Colonic mucosa (tissue), 4 donors: ENCODE results near the gene TMEM176B. TPM values are rescaled to one million over a fixed set of nuclear protein-coding genes. Genes with fewer than 3 reads are reported as not detected.

ENCODE experiments used
- DNase-seq: peaks from one replicate; pipeline ENCODE4 v3.0.0-alpha.2; 2020
- H3K27ac ChIP-seq: fragments of 200-600 bp; one replicate; pipeline ENCODE4 v1.8.0; 2021
- H3K27me3 ChIP-seq: fragments of 200-600 bp; one replicate; pipeline ENCODE4 v1.8.0; 2021
- H3K36me3 ChIP-seq: fragments of 200-600 bp; one replicate; pipeline ENCODE4 v1.8.0; 2021
- H3K4me1 ChIP-seq: fragments of 200-600 bp; one replicate; pipeline ENCODE4 v1.8.0; 2021; ENCODE audit warnings: mild to moderate bottlenecking
- H3K4me3 ChIP-seq: fragments of 200-600 bp; one replicate; pipeline ENCODE4 v1.8.0; 2021
- H3K9ac ChIP-seq, 2 donors: one replicate each; pipeline ENCODE4 v1.7.0; 2013; ENCODE audit warnings: control low read depth in 2 of 2, low read depth in 2 of 2, low read length in 2 of 2
- H3K9me3 ChIP-seq: fragments of 200-600 bp; one replicate; pipeline ENCODE4 v1.8.0; 2021
- intact Hi-C: fragments of 100-400 bp; cut with DNase I; formaldehyde crosslinking; loops from one replicate; pipeline ENCODE4 v1.14.1; 2022
- total RNA-seq, 2 donors: library from RNA; stranded (reverse); fragmentation: NEBNext Ultra II Directional in 1 of 2; extraction: Animal tissue kit (Norgen Biotek cat#: 25700) in 1 of 2; gene quantifications; one replicate each; pipeline ENCODE4 v1.2.1, GENCODE V29; 2021
- TF ChIP-seq, protein P1 (sequence below): fragments of 200-600 bp; IDR thresholded peaks from one replicate; pipeline ENCODE4 v1.8.0; 2022; ENCODE audit warnings: antibody characterized with exemption, mild to moderate bottlenecking
- donor health status: healthy.
- donor health status: DM: no; HTN: no; CAD: no.
- donor health status: DM: no; HTN: no; CAD: no.

TMEM176B gene
- total RNA-seq, 2 donors from 2014 or later: 154 to 256 TPM

- H3K9me3 ChIP-seq: no peaks in the 10 kb centered on the region
- TF ChIP-seq, protein P1, sequence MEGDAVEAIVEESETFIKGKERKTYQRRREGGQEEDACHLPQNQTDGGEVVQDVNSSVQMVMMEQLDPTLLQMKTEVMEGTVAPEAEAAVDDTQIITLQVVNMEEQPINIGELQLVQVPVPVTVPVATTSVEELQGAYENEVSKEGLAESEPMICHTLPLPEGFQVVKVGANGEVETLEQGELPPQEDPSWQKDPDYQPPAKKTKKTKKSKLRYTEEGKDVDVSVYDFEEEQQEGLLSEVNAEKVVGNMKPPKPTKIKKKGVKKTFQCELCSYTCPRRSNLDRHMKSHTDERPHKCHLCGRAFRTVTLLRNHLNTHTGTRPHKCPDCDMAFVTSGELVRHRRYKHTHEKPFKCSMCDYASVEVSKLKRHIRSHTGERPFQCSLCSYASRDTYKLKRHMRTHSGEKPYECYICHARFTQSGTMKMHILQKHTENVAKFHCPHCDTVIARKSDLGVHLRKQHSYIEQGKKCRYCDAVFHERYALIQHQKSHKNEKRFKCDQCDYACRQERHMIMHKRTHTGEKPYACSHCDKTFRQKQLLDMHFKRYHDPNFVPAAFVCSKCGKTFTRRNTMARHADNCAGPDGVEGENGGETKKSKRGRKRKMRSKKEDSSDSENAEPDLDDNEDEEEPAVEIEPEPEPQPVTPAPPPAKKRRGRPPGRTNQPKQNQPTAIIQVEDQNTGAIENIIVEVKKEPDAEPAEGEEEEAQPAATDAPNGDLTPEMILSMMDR: no peak
- H3K4me3 ChIP-seq: no peak overlapping the region
- intact Hi-C loops: no loop called here
- no peaks in the 10 kb centered on the region for H3K36me3 ChIP-seq
- H3K27me3 ChIP-seq: no peaks in the 10 kb centered on the region
- DNase-seq: no peak
- no peak overlapping the region for H3K9ac ChIP-seq
- H3K4me1 ChIP-seq: no peaks in the 10 kb centered on the region
- H3K27ac ChIP-seq: no peak overlapping the region
These were observed 35.6 kb upstream of the TMEM176B start for GRCh38 chr7:150835702-150836280.

GRCh38 chr7:150835019-150835418, 34.9 kb upstream of the TMEM176B start:
- Histone ChIP-seq H3K9me3 (no peaks in the 10 kb centered on the region), H3K9ac (no peak overlapping the region), H3K27ac (no peak overlapping the region), H3K36me3 (no peaks in the 10 kb centered on the region), H3K27me3 (no peaks in the 10 kb centered on the region), H3K4me3 (no peak overlapping the region), H3K4me1 (no peaks in the 10 kb centered on the region)
- TF ChIP-seq, protein P1: no peak
- DNase-seq: no peak
- intact Hi-C loops: no loop called here

DNA sequence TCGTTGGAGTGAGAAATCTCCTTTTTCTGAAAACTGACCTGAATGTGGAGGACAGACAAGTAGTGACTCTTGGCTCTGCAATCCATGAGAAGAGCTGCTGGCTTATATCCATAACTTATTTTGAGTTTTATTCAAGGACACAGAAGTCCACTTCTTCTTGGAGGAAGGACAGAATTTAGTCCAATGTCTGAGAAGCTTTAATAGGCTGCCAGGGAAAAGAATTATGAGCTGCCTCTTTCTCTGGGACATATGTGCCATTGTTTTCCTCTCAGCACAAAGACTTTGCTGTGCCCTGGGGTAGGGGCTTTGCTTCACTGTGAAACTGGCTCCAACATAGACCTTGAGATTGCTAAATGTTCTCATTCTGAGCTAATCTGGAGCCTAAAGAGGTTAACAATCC, 31.7 kb upstream of the TMEM176B start:
- H3K9me3 ChIP-seq: no peaks in the 10 kb centered on the region
- no peaks in the 10 kb centered on the region for H3K36me3 ChIP-seq
- intact Hi-C loops: no loop called here
- TF ChIP-seq, protein P1: no peak
- H3K4me3 ChIP-seq: no peak overlapping the region
- DNase-seq: no peak
- H3K9ac ChIP-seq: no peak overlapping the region
- no peak overlapping the region for H3K27ac ChIP-seq
- no peaks in the 10 kb centered on the region for H3K4me1 ChIP-seq
- no peaks in the 10 kb centered on the region for H3K27me3 ChIP-seq

GRCh38 chr7:150830937-150831336, 30.8 kb upstream of the TMEM176B start:
- TF ChIP-seq, protein P1: no peak
- Histone ChIP-seq H3K4me1 (no peaks in the 10 kb centered on the region), H3K4me3 (no peak overlapping the region), H3K27me3 (no peaks in the 10 kb centered on the region), H3K27ac (peak overlapping the region; percentile 50), H3K9me3 (no peaks in the 10 kb centered on the region), H3K36me3 (no peaks in the 10 kb centered on the region), H3K9ac (peak overlapping the region in 1 of 2 donors; percentile 14)
- intact Hi-C loops: no loop called here
- DNase-seq: peak; percentile 89

DNA sequence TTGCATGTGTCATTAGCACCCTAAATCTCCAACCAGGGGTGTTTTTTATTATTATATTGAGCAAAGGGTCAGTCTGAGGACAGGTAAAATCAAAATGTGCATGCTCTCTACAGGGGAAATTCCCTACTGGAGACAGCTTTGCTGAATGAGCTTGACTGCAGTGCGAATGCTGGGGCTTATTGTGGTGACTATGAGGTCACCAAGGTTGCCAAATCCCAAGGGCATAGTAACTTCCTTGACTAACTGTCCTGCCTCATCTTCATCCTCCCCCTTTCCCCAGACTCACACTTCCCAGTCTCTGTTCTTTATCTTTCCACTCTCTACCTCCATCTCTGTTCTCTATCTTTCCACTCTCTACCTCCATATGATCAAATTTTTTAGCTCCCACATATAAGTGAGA, 29.3 kb upstream of the TMEM176B start:
- TF ChIP-seq, protein P1: no peak
- Histone ChIP-seq H3K9me3 (no peaks in the 10 kb centered on the region), H3K36me3 (no peaks in the 10 kb centered on the region), H3K4me1 (peaks cover 3% of the 10 kb centered on the region), H3K27me3 (no peaks in the 10 kb centered on the region), H3K4me3 (no peak overlapping the region), H3K9ac (no peak overlapping the region), H3K27ac (no peak overlapping the region)
- intact Hi-C loops: no loop called here
- no peak for DNase-seq
